Common myeloid progenitor, CD34-positive (primary cell): ENCODE results near the gene PHF19.

Source experiments
- CTCF ChIA-PET: fragments of 350-600 bp; sonication (Branson Sonifier 250); formaldehyde crosslinking; loops from one replicate; lab custom pipeline; 2021; ENCODE audit warnings: antibody characterized with exemption; lab: Charles Lee
- POLR2A ChIA-PET: fragments of 350-600 bp; sonication (Branson Sonifier 250); formaldehyde crosslinking; loops from one replicate; lab custom pipeline; 2021; ENCODE audit warnings: antibody characterized with exemption; lab: Charles Lee
- DNase-seq, 3 donors: peaks; one replicate each; pipeline versions ENCODE4 v3.0.0 to v3.0.0-alpha.2; 2013
- H3K27ac ChIP-seq, 2 experiments: 1 replicate in 1 of 2; 2 replicates in 1 of 2; pipeline ENCODE4 v1.7.0; 2013; ENCODE audit warnings: inconsistent platforms in 2 of 2, low read length in 2 of 2, mild to moderate bottlenecking in 2 of 2, low read depth in 1 of 2, moderate library complexity in 1 of 2; ENCODE audit not compliant: severe bottlenecking in 2 of 2, insufficient read depth in 1 of 2, poor library complexity in 1 of 2
- H3K27me3 ChIP-seq, 5 experiments: replicated peaks in 2 of 5; 1 replicate in 3 of 5; 2 replicates in 2 of 5; pipeline versions ENCODE4 v1.6.1 to v1.7.0; 2013; ENCODE audit warnings: low read length in 4 of 5, mild to moderate bottlenecking in 2 of 5, moderate library complexity in 2 of 5, inconsistent platforms in 1 of 5; ENCODE audit not compliant: insufficient read depth in 5 of 5, control insufficient read depth in 4 of 5
- H3K36me3 ChIP-seq, 4 experiments: 1 replicate in 2 of 4; 2 replicates in 2 of 4; pipeline versions ENCODE4 v1.6.1 to v1.7.0; 2013; ENCODE audit warnings: low read length in 3 of 4, control low read depth in 1 of 4, mild to moderate bottlenecking in 1 of 4; ENCODE audit not compliant: control insufficient read depth in 4 of 4, insufficient read depth in 4 of 4
- H3K4me1 ChIP-seq, 4 experiments: 1 replicate in 3 of 4; 2 replicates in 1 of 4; pipeline versions ENCODE4 v1.6.1 to v1.7.1; 2013; ENCODE audit warnings: low read length in 3 of 4, mild to moderate bottlenecking in 3 of 4, control low read depth in 1 of 4, inconsistent platforms in 1 of 4, moderate library complexity in 1 of 4; ENCODE audit not compliant: control insufficient read depth in 4 of 4, insufficient read depth in 4 of 4; ENCODE audit errors: control extremely low read depth in 1 of 4
- H3K4me3 ChIP-seq, 7 experiments: 1 replicate in 4 of 7; 2 replicates in 3 of 7; pipeline versions ENCODE4 v1.5.1 to v1.7.0; 2013; ENCODE audit warnings: mild to moderate bottlenecking in 7 of 7, low read length in 6 of 7, moderate library complexity in 6 of 7, inconsistent platforms in 2 of 7, low read depth in 2 of 7, control low read depth in 1 of 7; ENCODE audit not compliant: insufficient read depth in 4 of 7, control insufficient read depth in 1 of 7; ENCODE audit errors: extremely low read depth in 1 of 7
- H3K9me3 ChIP-seq, 5 experiments: 1 replicate in 4 of 5; 2 replicates in 1 of 5; pipeline versions ENCODE4 v1.6.1 to v1.7.1; 2013; ENCODE audit warnings: low read length in 4 of 5, mild to moderate bottlenecking in 2 of 5, inconsistent platforms in 1 of 5, low read depth in 1 of 5, moderate library complexity in 1 of 5; ENCODE audit not compliant: control insufficient read depth in 4 of 5, insufficient read depth in 2 of 5; ENCODE audit errors: control extremely low read depth in 1 of 5
- WGBS: methylation state at CpG from one replicate; pipeline ENCODE4 v1.1.5; 2013; ENCODE audit not compliant: insufficient coverage; 5-methylcytosine and 5-hydroxymethylcytosine counted together

Gene PHF19

GRCh38 chr9:120818595-120818994 lies 58.4 kb downstream of the PHF19 start:
- Histone ChIP-seq H3K27me3 (no peaks in the 10 kb centered on the region), H3K27ac (no peak overlapping the region), H3K36me3 (peaks cover 22 to 58% (median 27%) of the 10 kb centered on the region in 4 experiments), H3K4me3 (no peak overlapping the region), H3K9me3 (no peaks in the 10 kb centered on the region), H3K4me1 (no peaks in the 10 kb centered on the region)
- no peak for DNase-seq
- WGBS = no CpG with 5 or more reads among the region's 1 CpG
- ChIA-PET CTCF (no interaction called here), POLR2A (no interaction called here)

GRCh38 chr9:120815075-120815474 lies 61.9 kb downstream of the PHF19 start:
- POLR2A ChIA-PET = no interaction called here
- no peaks in the 10 kb centered on the region for H3K4me1 ChIP-seq

GRCh38 chr9:120808931-120809330 lies 68.1 kb downstream of the PHF19 start:
- Histone ChIP-seq H3K9me3 (peaks cover 0 to 49% (median 15%) of the 10 kb centered on the region in 5 experiments), H3K27me3 (no peaks in the 10 kb centered on the region), H3K4me3 (no peak overlapping the region), H3K4me1 (no peaks in the 10 kb centered on the region), H3K36me3 (no peaks in the 10 kb centered on the region), H3K27ac (no peak overlapping the region)
- ChIA-PET CTCF (no interaction called here), POLR2A (no interaction called here)
- no peak for DNase-seq

More at GRCh38 chr9:120815075-120815474, 61.9 kb downstream of the PHF19 start:
- CTCF ChIA-PET = interaction anchor here (0.8 kb wide), 1 partner anchor 181 kb away, joined by 3 read pairs; no protein-coding TSS in a partner anchor
- DNase-seq = no peak
- 82% methylated on average over 3 of the region's 4 CpGs for WGBS
- Histone ChIP-seq H3K4me3 (no peak overlapping the region), H3K27ac (no peak overlapping the region), H3K36me3 (peaks cover 10 to 31% (median 15%) of the 10 kb centered on the region in 4 experiments), H3K9me3 (peaks cover 0 to 6% (median 1%) of the 10 kb centered on the region in 5 experiments), H3K27me3 (no peaks in the 10 kb centered on the region)

GRCh38 chr9:120807607-120808379 lies 69.2 kb downstream of the PHF19 start:
- H3K4me3 ChIP-seq = no peak overlapping the region
- no peaks in the 10 kb centered on the region for H3K36me3 ChIP-seq
- H3K4me1 ChIP-seq = no peaks in the 10 kb centered on the region
- CTCF ChIA-PET = no interaction called here
- POLR2A ChIA-PET = no interaction called here
- H3K27me3 ChIP-seq = no peaks in the 10 kb centered on the region
- H3K27ac ChIP-seq = no peak overlapping the region
- H3K9me3 ChIP-seq = peaks cover 0 to 49% (median 15%) of the 10 kb centered on the region in 5 experiments
- DNase-seq = peak in 2 of 3 donors; percentile 26 to 45
